Mesothelial cell of epicardium (in vitro differentiated cells): Measurements from ENCODE around the gene C4orf50. TPM values are rescaled to one million over a fixed set of nuclear protein-coding genes. Genes with fewer than 3 reads are reported as not detected.

Source experiments
- DNase-seq, 2 experiments: peaks; one replicate each; pipeline ENCODE4 v3.0.0; 2021; ENCODE audit warnings: low spot score in 2 of 2; ENCODE audit not compliant: unreplicated experiment in 2 of 2
- H3K27ac Mint-ChIP-seq: 2 replicates; pipeline ENCODE4 v1.8.0; 2021; ENCODE audit warnings: mixed read lengths
- H3K27me3 Mint-ChIP-seq: 2 replicates; pipeline ENCODE4 v1.8.0; 2021; ENCODE audit warnings: low read depth, mixed read lengths
- H3K36me3 Mint-ChIP-seq: 2 replicates; pipeline ENCODE4 v1.8.0; 2021; ENCODE audit warnings: mixed read lengths
- H3K4me1 Mint-ChIP-seq: 2 replicates; pipeline ENCODE4 v1.8.0; 2021; ENCODE audit warnings: mixed read lengths
- H3K4me3 Mint-ChIP-seq: 2 replicates; pipeline ENCODE4 v1.8.0; 2021; ENCODE audit warnings: mild to moderate bottlenecking, moderate library complexity, mixed read lengths
- H3K9me3 Mint-ChIP-seq: 2 replicates; pipeline ENCODE4 v1.8.0; 2021; ENCODE audit warnings: mixed read lengths
- total RNA-seq: library from RNA; stranded (reverse); gene quantifications from 3 replicates; pipeline ENCODE4 v1.2.1, GENCODE V29; 2021
- TF ChIP-seq, protein P1 (sequence below): fragments of 200-600 bp; sonication (generic); IDR thresholded peaks from one replicate; pipeline ENCODE4 v1.5.0; 2021; ENCODE audit warnings: antibody characterized with exemption; ENCODE audit not compliant: unreplicated experiment

The C4orf50 gene
- total RNA-seq, 1 donor from 2014 or later: 0.04 TPM

DNA sequence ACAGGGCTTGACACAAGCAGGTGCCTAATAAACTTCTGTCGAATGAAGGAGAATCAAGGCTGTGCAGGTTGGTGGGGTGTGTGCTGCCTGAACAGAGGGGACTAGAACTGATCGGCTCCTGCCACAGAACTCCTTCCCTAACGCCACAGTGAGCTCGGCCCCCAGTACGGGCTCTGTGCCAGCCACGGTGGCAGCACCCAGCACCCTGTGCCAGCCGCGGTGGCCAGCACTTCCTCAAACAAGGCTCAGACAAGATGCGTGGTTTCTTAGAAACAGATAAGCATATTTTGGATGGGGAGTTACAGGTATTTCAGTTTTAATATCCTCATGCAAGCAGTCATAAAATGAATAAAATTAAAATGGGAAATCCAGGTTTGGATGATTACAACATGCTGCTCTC, 26.0 kb upstream of the C4orf50 start:
- H3K27ac Mint-ChIP-seq: no peak overlapping the region
- H3K4me3 Mint-ChIP-seq: no peak overlapping the region
- H3K4me1 Mint-ChIP-seq: no peaks in the 10 kb centered on the region
- peaks cover 67% of the 10 kb centered on the region for H3K27me3 Mint-ChIP-seq
- H3K36me3 Mint-ChIP-seq: no peaks in the 10 kb centered on the region
- DNase-seq: no peak
- TF ChIP-seq, protein P1, sequence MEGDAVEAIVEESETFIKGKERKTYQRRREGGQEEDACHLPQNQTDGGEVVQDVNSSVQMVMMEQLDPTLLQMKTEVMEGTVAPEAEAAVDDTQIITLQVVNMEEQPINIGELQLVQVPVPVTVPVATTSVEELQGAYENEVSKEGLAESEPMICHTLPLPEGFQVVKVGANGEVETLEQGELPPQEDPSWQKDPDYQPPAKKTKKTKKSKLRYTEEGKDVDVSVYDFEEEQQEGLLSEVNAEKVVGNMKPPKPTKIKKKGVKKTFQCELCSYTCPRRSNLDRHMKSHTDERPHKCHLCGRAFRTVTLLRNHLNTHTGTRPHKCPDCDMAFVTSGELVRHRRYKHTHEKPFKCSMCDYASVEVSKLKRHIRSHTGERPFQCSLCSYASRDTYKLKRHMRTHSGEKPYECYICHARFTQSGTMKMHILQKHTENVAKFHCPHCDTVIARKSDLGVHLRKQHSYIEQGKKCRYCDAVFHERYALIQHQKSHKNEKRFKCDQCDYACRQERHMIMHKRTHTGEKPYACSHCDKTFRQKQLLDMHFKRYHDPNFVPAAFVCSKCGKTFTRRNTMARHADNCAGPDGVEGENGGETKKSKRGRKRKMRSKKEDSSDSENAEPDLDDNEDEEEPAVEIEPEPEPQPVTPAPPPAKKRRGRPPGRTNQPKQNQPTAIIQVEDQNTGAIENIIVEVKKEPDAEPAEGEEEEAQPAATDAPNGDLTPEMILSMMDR: no peak
- no peaks in the 10 kb centered on the region for H3K9me3 Mint-ChIP-seq

GRCh38 chr4:6043843-6044242, 25.6 kb upstream of the C4orf50 start:
- Mint-ChIP-seq H3K4me3 (no peak overlapping the region), H3K36me3 (no peaks in the 10 kb centered on the region), H3K27ac (no peak overlapping the region), H3K9me3 (no peaks in the 10 kb centered on the region), H3K27me3 (peaks cover 66% of the 10 kb centered on the region), H3K4me1 (no peaks in the 10 kb centered on the region)
- TF ChIP-seq, protein P1: no peak
- no peak for DNase-seq

GRCh38 chr4:6043188-6043587, 25.0 kb upstream of the C4orf50 start:
- Mint-ChIP-seq H3K27me3 (peaks cover 66% of the 10 kb centered on the region), H3K27ac (no peak overlapping the region)
- TF ChIP-seq, protein P1: no peak

DNA sequence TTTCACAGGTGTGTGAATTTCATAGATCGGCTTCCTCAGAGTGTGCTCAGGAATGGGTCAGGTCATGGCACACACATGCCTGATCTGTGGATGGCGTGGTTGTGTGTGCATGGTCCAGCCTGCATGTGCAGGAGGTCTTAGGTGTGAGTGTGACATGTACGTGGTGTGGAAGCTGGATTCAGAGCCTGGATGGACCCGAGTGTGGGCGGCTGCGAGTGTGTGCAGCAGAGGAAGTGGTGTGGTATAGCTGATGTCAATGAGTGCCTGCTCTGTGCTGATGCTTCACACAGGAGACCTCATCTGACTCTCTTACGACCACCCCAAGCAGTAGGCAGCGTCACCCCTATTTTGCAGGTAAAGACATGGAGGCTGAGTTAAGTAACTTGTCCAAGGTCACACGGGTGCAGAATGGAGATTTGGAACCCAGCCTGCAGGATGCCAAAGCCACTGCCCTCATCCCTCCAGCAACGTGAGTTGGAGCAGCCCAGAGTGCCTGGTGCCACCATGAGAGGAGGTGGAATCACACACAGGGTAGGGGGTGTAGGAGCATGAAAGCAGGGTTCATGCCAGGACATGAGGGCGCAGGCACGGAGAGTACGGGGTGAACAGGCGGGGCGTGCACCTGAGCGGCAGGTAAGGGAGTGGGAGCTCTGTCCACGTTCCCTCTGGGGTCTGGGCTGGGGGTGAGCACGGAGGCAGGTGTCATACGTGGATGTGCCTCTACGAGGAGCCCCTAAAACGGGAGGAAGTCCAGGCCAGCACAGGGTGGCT, 24.2 kb upstream of the C4orf50 start:
- no peaks in the 10 kb centered on the region for H3K36me3 Mint-ChIP-seq
- no peaks in the 10 kb centered on the region for H3K9me3 Mint-ChIP-seq
- H3K4me1 Mint-ChIP-seq: no peaks in the 10 kb centered on the region
- H3K27ac Mint-ChIP-seq: no peak overlapping the region
- H3K27me3 Mint-ChIP-seq: peaks cover 60% of the 10 kb centered on the region
- no peak for DNase-seq
- no peak overlapping the region for H3K4me3 Mint-ChIP-seq
- TF ChIP-seq, protein P1: no peak

More at GRCh38 chr4:6043188-6043587, 25.0 kb upstream of the C4orf50 start:
- no peak for DNase-seq
- H3K9me3 Mint-ChIP-seq: no peaks in the 10 kb centered on the region
- H3K4me3 Mint-ChIP-seq: no peak overlapping the region
- H3K36me3 Mint-ChIP-seq: no peaks in the 10 kb centered on the region
- no peaks in the 10 kb centered on the region for H3K4me1 Mint-ChIP-seq

DNA sequence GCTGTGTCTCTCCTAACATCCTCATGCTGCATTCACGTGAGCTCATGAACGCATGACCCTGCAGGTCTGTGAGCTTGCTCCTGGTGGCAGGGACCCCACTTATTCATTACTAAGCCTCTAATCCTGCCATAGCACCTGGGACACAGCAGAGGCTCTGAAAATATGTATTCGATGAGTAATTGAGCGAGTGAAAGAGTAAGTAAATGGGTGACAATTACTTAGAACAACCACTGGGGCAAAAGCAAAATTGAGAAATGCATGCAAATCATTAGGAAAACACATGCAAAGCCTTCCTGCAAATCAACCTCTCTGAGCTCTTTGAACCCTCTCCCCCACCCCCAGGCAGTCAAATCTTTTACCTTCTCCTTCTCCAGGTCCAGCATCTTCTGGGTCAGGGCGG, 23.6 kb upstream of the C4orf50 start:
- DNase-seq: no peak
- Mint-ChIP-seq H3K27ac (no peak overlapping the region), H3K4me3 (no peak overlapping the region), H3K4me1 (no peaks in the 10 kb centered on the region), H3K9me3 (no peaks in the 10 kb centered on the region), H3K36me3 (no peaks in the 10 kb centered on the region), H3K27me3 (peaks cover 53% of the 10 kb centered on the region)
- TF ChIP-seq, protein P1: peak; percentile 36
